Astrocyte (in vitro differentiated cells and primary cell): ENCODE data around the gene SLC7A10. TPM values are rescaled to one million over a fixed set of nuclear protein-coding genes. Genes with fewer than 3 reads are reported as not detected.

Experiments used
- DNase-seq: peaks from one replicate; pipeline ENCODE4 v3.0.0-alpha.2; 2010; ENCODE audit warnings: low read depth
- FAIRE-seq: peaks from 2 replicates; lab custom pipeline; 2011; peaks lifted over from hg19 to GRCh38; lab: Jason Lieb, UNC
- H2AFZ ChIP-seq: 2 replicates; pipeline ENCODE4 v1.6.0; 2012; ENCODE audit warnings: low read depth, low read length, inconsistent platforms
- H3K27ac ChIP-seq: 2 replicates; pipeline ENCODE4 v1.5.1; 2011; ENCODE audit warnings: low read depth, low read length, inconsistent platforms
- H3K27me3 ChIP-seq: 2 replicates; pipeline ENCODE4 v1.6.0; 2011; ENCODE audit warnings: low read length, inconsistent platforms; ENCODE audit not compliant: insufficient read depth
- H3K36me3 ChIP-seq: 2 replicates; pipeline ENCODE4 v1.5.1; 2011; ENCODE audit warnings: low read length, inconsistent platforms; ENCODE audit not compliant: insufficient read depth
- H3K4me1 ChIP-seq: 2 replicates; pipeline ENCODE4 v1.5.1; 2011; ENCODE audit warnings: low read length, inconsistent platforms; ENCODE audit not compliant: insufficient read depth
- H3K4me2 ChIP-seq: 2 replicates; pipeline ENCODE4 v1.6.0; 2012; ENCODE audit warnings: low read length, inconsistent platforms
- H3K4me3 ChIP-seq: 2 replicates; pipeline ENCODE4 v1.5.1; 2011; ENCODE audit warnings: low read depth, mild to moderate bottlenecking, low read length, inconsistent platforms; ENCODE audit not compliant: insufficient read depth
- H3K79me2 ChIP-seq: 2 replicates; pipeline ENCODE4 v1.6.0; 2012; ENCODE audit warnings: mild to moderate bottlenecking, low read length, inconsistent platforms; ENCODE audit not compliant: insufficient read depth
- H3K9ac ChIP-seq: 2 replicates; pipeline ENCODE4 v1.6.0; 2012; ENCODE audit warnings: mild to moderate bottlenecking, low read length, inconsistent platforms
- H3K9me3 ChIP-seq: 2 replicates; pipeline ENCODE4 v1.5.1; 2012; ENCODE audit warnings: low read depth, mild to moderate bottlenecking, low read length, inconsistent platforms; ENCODE audit not compliant: insufficient read depth
- H4K20me1 ChIP-seq: 2 replicates; pipeline ENCODE4 v1.6.0; 2012; ENCODE audit warnings: low read length, inconsistent platforms; ENCODE audit not compliant: insufficient read depth
- H3K27ac Mint-ChIP-seq: one replicate; pipeline ENCODE4 v1.8.0; 2021; ENCODE audit warnings: mild to moderate bottlenecking, mixed read lengths; ENCODE audit not compliant: unreplicated experiment
- H3K27me3 Mint-ChIP-seq: one replicate; pipeline ENCODE4 v1.8.0; 2021; ENCODE audit warnings: low read depth, mixed read lengths; ENCODE audit not compliant: unreplicated experiment
- H3K36me3 Mint-ChIP-seq: one replicate; pipeline ENCODE4 v1.8.0; 2021; ENCODE audit warnings: low read depth, mixed read lengths; ENCODE audit not compliant: unreplicated experiment
- H3K4me1 Mint-ChIP-seq: one replicate; pipeline ENCODE4 v1.8.0; 2021; ENCODE audit warnings: low read depth, mixed read lengths; ENCODE audit not compliant: unreplicated experiment
- H3K4me3 Mint-ChIP-seq: one replicate; pipeline ENCODE4 v1.8.0; 2021; ENCODE audit warnings: mild to moderate bottlenecking, moderate library complexity, mixed read lengths; ENCODE audit not compliant: unreplicated experiment
- H3K9me3 Mint-ChIP-seq: one replicate; pipeline ENCODE4 v1.8.0; 2021; ENCODE audit warnings: mild to moderate bottlenecking, mixed read lengths; ENCODE audit not compliant: unreplicated experiment
- CTCF ChIP-seq: IDR thresholded peaks from 2 replicates; pipeline ENCODE4 v1.5.1; 2011; ENCODE audit warnings: low read depth, mild to moderate bottlenecking, inconsistent platforms, low read length, moderate library complexity; ENCODE audit not compliant: insufficient read depth
- EZH2 ChIP-seq: IDR thresholded peaks from 2 replicates; pipeline ENCODE4 v1.6.1; 2012; ENCODE audit warnings: mild to moderate bottlenecking, low read length, inconsistent platforms; ENCODE audit not compliant: insufficient read depth
- total RNA-seq: library from RNA; stranded (reverse); gene quantifications from 2 replicates; pipeline ENCODE4 v1.2.1, GENCODE V29; 2021

Gene SLC7A10
- total RNA-seq, 1 donor from 2014 or later = 0.61 TPM

- peaks cover 38% of the 10 kb centered on the region for H3K27me3 Mint-ChIP-seq
- Histone ChIP-seq H3K36me3 (no peaks in the 10 kb centered on the region), H3K27ac (no peak overlapping the region), H3K4me2 (no peak overlapping the region), H3K27me3 (peaks cover 25% of the 10 kb centered on the region), H3K79me2 (no peaks in the 10 kb centered on the region), H3K9me3 (no peaks in the 10 kb centered on the region), H2AFZ (no peak overlapping the region), H3K4me1 (no peaks in the 10 kb centered on the region), H4K20me1 (no peaks in the 10 kb centered on the region), H3K9ac (no peak overlapping the region), H3K4me3 (no peak overlapping the region)
- TF ChIP-seq CTCF (no peak), EZH2 (no peak)
- H3K9me3 Mint-ChIP-seq = peaks cover 20% of the 10 kb centered on the region
- H3K4me1 Mint-ChIP-seq = no peaks in the 10 kb centered on the region
- no peaks in the 10 kb centered on the region for H3K36me3 Mint-ChIP-seq
- H3K27ac Mint-ChIP-seq = no peak overlapping the region
- no peak for DNase-seq
- FAIRE-seq = no peak
- no peak overlapping the region for H3K4me3 Mint-ChIP-seq
Observed at GRCh38 chr19:33233056-33233873, 7.6 kb upstream of the SLC7A10 start.

- no peaks in the 10 kb centered on the region for H3K4me1 Mint-ChIP-seq
Observed at GRCh38 chr19:33232656-33233055, 7.0 kb upstream of the SLC7A10 start.

More at GRCh38 chr19:33232656-33233055, 7.0 kb upstream of the SLC7A10 start:
- Mint-ChIP-seq H3K27me3 (peaks cover 38% of the 10 kb centered on the region), H3K9me3 (peaks cover 24% of the 10 kb centered on the region), H3K4me3 (no peak overlapping the region), H3K27ac (no peak overlapping the region), H3K36me3 (peaks cover 2% of the 10 kb centered on the region)
- H3K4me1 ChIP-seq = no peaks in the 10 kb centered on the region
- H3K4me3 ChIP-seq = no peak overlapping the region
- H3K27me3 ChIP-seq = peaks cover 26% of the 10 kb centered on the region
- no peak for TF ChIP-seq CTCF
- no peak for TF ChIP-seq EZH2
- H4K20me1 ChIP-seq = no peaks in the 10 kb centered on the region
- H3K4me2 ChIP-seq = no peak overlapping the region
- H3K9me3 ChIP-seq = peaks cover 3% of the 10 kb centered on the region
- H3K27ac ChIP-seq = no peak overlapping the region
- H3K9ac ChIP-seq = no peak overlapping the region
- FAIRE-seq (no peak), DNase-seq (no peak)
- no peaks in the 10 kb centered on the region for H3K79me2 ChIP-seq
- no peak overlapping the region for H2AFZ ChIP-seq
- no peaks in the 10 kb centered on the region for H3K36me3 ChIP-seq
